Brain microvascular endothelial cell (primary cell): ENCODE results near the gene HERC2.

ENCODE experiments used
- DNase-seq: peaks from one replicate; pipeline ENCODE4 v3.0.0-alpha.2; 2020
- H3K27ac ChIP-seq: fragments of 250-450 bp; sonication (Bioruptor Pico); 2 replicates; pipeline ENCODE4 v1.5.1; 2020; ENCODE audit warnings: mild to moderate bottlenecking, moderate library complexity
- H3K27me3 ChIP-seq: fragments of 250-450 bp; sonication (Bioruptor Pico); replicated peaks from 2 replicates; pipeline ENCODE4 v1.5.1; 2020; ENCODE audit warnings: mild to moderate bottlenecking
- H3K36me3 ChIP-seq: fragments of 250-450 bp; sonication (Bioruptor Pico); replicated peaks from 2 replicates; pipeline ENCODE4 v1.5.1; 2020; ENCODE audit warnings: mild to moderate bottlenecking
- H3K4me3 ChIP-seq: 2 replicates; pipeline ENCODE4 v1.5.1; 2011; ENCODE audit warnings: low read depth, mild to moderate bottlenecking, control low read depth, low read length, moderate library complexity
- CTCF ChIP-seq: IDR thresholded peaks from 2 replicates; pipeline ENCODE4 v1.5.1; 2011; ENCODE audit warnings: low read depth, mild to moderate bottlenecking, moderate library complexity, low read length, control low read depth, inconsistent platforms; ENCODE audit errors: missing control alignments
- in situ Hi-C: cut with HindIII; loops from 2 replicates; pipeline ENCODE4 v1.10.0; 2017; ENCODE audit warnings: low sequenced_read_pairs, low pct_ligation_motif_present

Gene HERC2

GRCh38 chr15:28267727-28268126 is 54.3 kb downstream of the HERC2 start:
- DNase-seq, result no peak
- no peak for TF ChIP-seq CTCF
- no peaks in the 10 kb centered on the region for H3K27me3 ChIP-seq
- in situ Hi-C loops, result no loop called here
- no peak overlapping the region for H3K27ac ChIP-seq
- H3K4me3 ChIP-seq, result no peak overlapping the region
- H3K36me3 ChIP-seq, result peaks cover 37% of the 10 kb centered on the region

GRCh38 chr15:28265334-28266019 is 56.5 kb downstream of the HERC2 start:
- no peak overlapping the region for H3K4me3 ChIP-seq
- H3K36me3 ChIP-seq, result peaks cover 47% of the 10 kb centered on the region
- no peak overlapping the region for H3K27ac ChIP-seq
- DNase-seq, result no peak
- in situ Hi-C loops, result no loop called here
- no peak for TF ChIP-seq CTCF
- H3K27me3 ChIP-seq, result no peaks in the 10 kb centered on the region

GRCh38 chr15:28264166-28264565 is 57.8 kb downstream of the HERC2 start:
- in situ Hi-C loops, result no loop called here
- peaks cover 43% of the 10 kb centered on the region for H3K36me3 ChIP-seq
- no peak for DNase-seq
- no peak overlapping the region for H3K27ac ChIP-seq
- no peak for TF ChIP-seq CTCF
- H3K4me3 ChIP-seq, result no peak overlapping the region
- H3K27me3 ChIP-seq, result no peaks in the 10 kb centered on the region

- no peak for TF ChIP-seq CTCF
- H3K36me3 ChIP-seq, result peaks cover 33% of the 10 kb centered on the region
- no peaks in the 10 kb centered on the region for H3K27me3 ChIP-seq
- in situ Hi-C loops, result no loop called here
- no peak overlapping the region for H3K27ac ChIP-seq
- no peak overlapping the region for H3K4me3 ChIP-seq
- no peak for DNase-seq
Observed at GRCh38 chr15:28262438-28262837, 59.5 kb downstream of the HERC2 start.

- H3K4me3 ChIP-seq, result no peak overlapping the region
- no peak overlapping the region for H3K27ac ChIP-seq
- H3K27me3 ChIP-seq, result no peaks in the 10 kb centered on the region
- TF ChIP-seq CTCF, result no peak
- in situ Hi-C loops, result no loop called here
- DNase-seq, result no peak
- peaks cover 17% of the 10 kb centered on the region for H3K36me3 ChIP-seq
Observed at GRCh38 chr15:28260722-28261121, 61.3 kb downstream of the HERC2 start.

GRCh38 chr15:28260317-28260716 is 61.7 kb downstream of the HERC2 start:
- Histone ChIP-seq H3K36me3 (peaks cover 17% of the 10 kb centered on the region), H3K27me3 (no peaks in the 10 kb centered on the region), H3K4me3 (no peak overlapping the region), H3K27ac (no peak overlapping the region)
- in situ Hi-C loops, result no loop called here
- no peak for TF ChIP-seq CTCF
- no peak for DNase-seq
